ENCODE data around the gene IMPA2. TPM values are rescaled to one million over a fixed set of nuclear protein-coding genes. Genes with fewer than 3 reads are reported as not detected.

The IMPA2 gene
- total RNA-seq, 2 donors from 2014 or later, result 269 to 446 TPM

DNA sequence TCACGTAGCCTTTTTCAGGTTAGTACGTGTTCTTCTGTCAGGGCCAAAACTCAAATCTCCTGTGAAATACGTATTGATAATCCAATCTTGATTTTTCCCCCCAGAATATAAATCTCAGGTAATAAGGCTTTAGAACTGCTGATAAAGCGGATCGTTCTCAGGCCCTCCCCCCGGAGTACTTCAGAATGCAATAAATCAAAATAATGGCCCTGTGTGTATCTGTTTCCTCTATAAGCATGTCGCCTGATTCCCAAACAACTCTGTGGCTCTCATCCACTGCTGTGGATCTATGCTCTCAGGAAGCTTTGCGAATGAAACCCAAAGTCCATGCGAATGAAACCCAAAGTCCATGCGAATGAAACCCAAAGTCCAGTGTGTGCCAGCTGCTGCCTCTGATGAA is 49.4 kb downstream of the IMPA2 start:
- intact Hi-C loops (cut with DNase I), result no loop called here
- Histone ChIP-seq H3K36me3 (replicated peaks in 1 of 2; ENCODE audit: insufficient read depth in 1 of 2, low read depth in 2 of 2) (peaks cover 0 to 10% of the 10 kb centered on the region in 2 donors), H3K27me3 (no peaks in the 10 kb centered on the region), H3K4me1 (peaks cover 55% of the 10 kb centered on the region), H3K9me3 (no peaks in the 10 kb centered on the region), H3K4me3 (no peak overlapping the region), H3K27ac (peak overlapping the region in 3 of 4 donors; percentile 31 to 93 (median 50))
- WGBS, 2 donors, result 69 to 76% methylated on average over 10 of the region's 10 CpGs
- no peak for DNase-seq
- TF ChIP-seq, protein P1, sequence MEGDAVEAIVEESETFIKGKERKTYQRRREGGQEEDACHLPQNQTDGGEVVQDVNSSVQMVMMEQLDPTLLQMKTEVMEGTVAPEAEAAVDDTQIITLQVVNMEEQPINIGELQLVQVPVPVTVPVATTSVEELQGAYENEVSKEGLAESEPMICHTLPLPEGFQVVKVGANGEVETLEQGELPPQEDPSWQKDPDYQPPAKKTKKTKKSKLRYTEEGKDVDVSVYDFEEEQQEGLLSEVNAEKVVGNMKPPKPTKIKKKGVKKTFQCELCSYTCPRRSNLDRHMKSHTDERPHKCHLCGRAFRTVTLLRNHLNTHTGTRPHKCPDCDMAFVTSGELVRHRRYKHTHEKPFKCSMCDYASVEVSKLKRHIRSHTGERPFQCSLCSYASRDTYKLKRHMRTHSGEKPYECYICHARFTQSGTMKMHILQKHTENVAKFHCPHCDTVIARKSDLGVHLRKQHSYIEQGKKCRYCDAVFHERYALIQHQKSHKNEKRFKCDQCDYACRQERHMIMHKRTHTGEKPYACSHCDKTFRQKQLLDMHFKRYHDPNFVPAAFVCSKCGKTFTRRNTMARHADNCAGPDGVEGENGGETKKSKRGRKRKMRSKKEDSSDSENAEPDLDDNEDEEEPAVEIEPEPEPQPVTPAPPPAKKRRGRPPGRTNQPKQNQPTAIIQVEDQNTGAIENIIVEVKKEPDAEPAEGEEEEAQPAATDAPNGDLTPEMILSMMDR (IDR thresholded peaks at IDR 0.05), result no peak
- no peak for TF ChIP-seq POLR2A (IDR thresholded peaks at IDR 0.05)
- no peak for ATAC-seq

DNA sequence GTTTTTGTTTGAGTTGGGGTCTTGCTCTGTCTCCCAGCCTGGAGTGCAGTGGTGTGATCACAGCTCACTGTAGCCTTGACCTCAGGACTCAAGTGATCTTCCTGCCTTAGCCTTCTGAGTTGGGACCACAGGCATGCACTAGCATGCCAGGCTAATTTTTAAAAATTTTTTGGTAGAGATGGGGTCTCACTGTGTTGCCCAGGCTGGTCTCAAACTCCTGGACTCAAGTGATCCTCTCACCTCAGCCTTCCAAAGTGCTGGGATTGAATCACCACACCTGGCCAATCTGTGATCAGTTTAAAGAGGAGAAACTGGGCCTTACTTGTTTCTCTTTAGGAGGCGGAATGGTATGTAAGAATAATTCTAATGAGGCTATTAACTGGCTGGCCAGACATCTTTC is 49.9 kb downstream of the IMPA2 start:
- TF ChIP-seq POLR2A (IDR thresholded peaks at IDR 0.05), result no peak
- TF ChIP-seq, protein P1 (IDR thresholded peaks at IDR 0.05), result no peak
- peaks cover 55% of the 10 kb centered on the region for H3K4me1 ChIP-seq
- ATAC-seq, result no peak
- H3K36me3 ChIP-seq (replicated peaks in 1 of 2; ENCODE audit: insufficient read depth in 1 of 2, low read depth in 2 of 2), result peaks cover 0 to 10% of the 10 kb centered on the region in 2 donors
- no peak overlapping the region for H3K4me3 ChIP-seq
- WGBS, 2 donors, result 100% methylated on average over 1 of the region's 1 CpG
- H3K27me3 ChIP-seq, result no peaks in the 10 kb centered on the region
- no peak for DNase-seq
- no peaks in the 10 kb centered on the region for H3K9me3 ChIP-seq
- peak overlapping the region in 3 of 4 donors; percentile 31 to 93 (median 50) for H3K27ac ChIP-seq
- intact Hi-C loops (cut with DNase I), result no loop called here

DNA sequence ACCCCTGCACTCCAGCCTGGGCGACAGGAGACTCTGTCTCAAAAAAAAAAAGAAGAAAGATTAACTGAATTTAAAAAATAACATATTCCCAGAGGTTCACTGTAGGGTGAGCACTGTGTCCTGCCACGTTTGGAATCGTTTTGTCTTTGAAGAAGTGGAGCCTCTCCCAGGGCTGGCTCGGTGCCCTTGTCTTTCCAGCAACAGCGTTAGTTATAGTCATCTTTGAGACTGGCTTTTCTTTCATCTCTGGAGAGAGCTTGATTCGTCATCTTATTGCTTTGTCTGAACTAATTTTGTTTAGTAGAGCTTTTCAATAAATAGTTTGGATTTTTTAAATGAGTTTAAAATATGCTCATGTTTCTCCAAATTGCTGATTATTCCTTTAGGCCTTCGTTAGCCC is 50.5 kb downstream of the IMPA2 start:
- ATAC-seq, result no peak
- Histone ChIP-seq H3K4me3 (no peak overlapping the region), H3K36me3 (replicated peaks in 1 of 2; ENCODE audit: insufficient read depth in 1 of 2, low read depth in 2 of 2) (peaks cover 0 to 10% of the 10 kb centered on the region in 2 donors), H3K27ac (peak overlapping the region in 2 of 4 donors; percentile 50 to 93), H3K4me1 (peaks cover 55% of the 10 kb centered on the region), H3K27me3 (no peaks in the 10 kb centered on the region), H3K9me3 (no peaks in the 10 kb centered on the region)
- TF ChIP-seq POLR2A (IDR thresholded peaks at IDR 0.05), result no peak
- TF ChIP-seq, protein P1 (IDR thresholded peaks at IDR 0.05), result no peak
- 62 to 64% methylated on average over 7 of the region's 7 CpGs for WGBS, 2 donors
- intact Hi-C loops (cut with DNase I), result no loop called here
- DNase-seq, result peak in 2 of 4 donors; percentile 41 to 50

DNA sequence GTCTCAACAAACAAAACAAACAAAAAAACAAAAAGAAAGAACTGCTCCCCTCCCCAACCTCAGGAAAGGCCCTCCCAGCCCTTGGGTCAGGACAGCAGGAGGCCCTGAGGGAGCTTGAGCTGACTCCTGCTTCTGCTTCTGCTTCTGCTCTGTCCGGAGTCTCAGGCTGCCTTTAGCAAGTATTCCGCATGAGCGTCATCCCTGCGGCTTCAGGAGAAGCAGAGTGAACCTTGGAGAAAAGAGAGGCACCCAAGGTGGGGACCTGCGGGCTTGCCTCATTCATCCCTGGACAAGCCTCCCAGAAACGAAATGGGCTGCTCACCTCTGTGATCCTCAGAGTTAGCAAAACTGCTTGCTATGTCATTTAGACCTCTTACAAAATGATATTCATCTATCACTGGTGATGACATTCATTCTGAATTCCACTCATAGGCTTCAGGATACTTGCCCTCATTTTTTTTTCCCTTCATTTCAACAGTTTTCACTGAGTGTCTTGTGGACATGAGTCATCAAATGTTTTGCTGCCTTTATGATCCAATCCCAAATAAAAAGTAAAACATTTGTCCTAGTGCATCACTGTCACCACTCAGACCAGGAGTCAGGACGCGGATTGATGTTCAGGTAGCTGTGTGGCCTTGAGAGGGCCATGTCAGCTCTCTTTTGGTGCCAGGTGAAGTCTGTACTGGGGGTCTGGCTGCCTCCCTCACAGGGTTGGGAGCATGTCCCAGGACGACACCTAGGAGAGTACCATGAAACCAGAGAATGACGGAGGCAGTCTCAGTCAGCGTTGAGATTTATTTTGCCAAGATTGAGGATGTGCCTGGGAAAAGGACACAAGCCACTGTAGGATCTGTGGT is 51.7 kb downstream of the IMPA2 start:
- Histone ChIP-seq H3K9me3 (no peaks in the 10 kb centered on the region), H3K4me3 (no peak overlapping the region), H3K36me3 (replicated peaks in 1 of 2; ENCODE audit: insufficient read depth in 1 of 2, low read depth in 2 of 2) (peaks cover 0 to 10% of the 10 kb centered on the region in 2 donors), H3K27me3 (no peaks in the 10 kb centered on the region), H3K4me1 (peaks cover 55% of the 10 kb centered on the region), H3K27ac (peak overlapping the region in 3 of 4 donors; percentile 6 to 23 (median 14))
- 83 to 89% methylated on average over 10 to 11 of the region's 11 CpGs for WGBS, 2 donors
- DNase-seq (no peak), ATAC-seq (no peak)
- intact Hi-C loops (cut with DNase I), result no loop called here
- TF ChIP-seq, protein P1 (IDR thresholded peaks at IDR 0.05), result no peak
- no peak for TF ChIP-seq POLR2A (IDR thresholded peaks at IDR 0.05)

Data from body of pancreas (tissue), 4 donors.